Cardiac muscle cell (in vitro differentiated cells and primary cell): ENCODE measurements around the gene ERICH2. TPM values are rescaled to one million over a fixed set of nuclear protein-coding genes. Genes with fewer than 3 reads are reported as not detected.

ENCODE experiments used
- DNase-seq, 2 donors: peaks; one replicate each; pipeline versions ENCODE4 v3.0.0 to v3.0.0-alpha.2; 2010 to 2017; ENCODE audit warnings: low read depth in 1 of 2, low spot score in 1 of 2
- H3K27ac ChIP-seq: fragments of 200-600 bp; sonication (generic); 2 replicates; pipeline ENCODE4 v1.5.1; 2016
- H3K27me3 ChIP-seq: fragments of 200-600 bp; sonication (generic); 2 replicates; pipeline ENCODE4 v1.6.0; 2016; ENCODE audit warnings: control low read depth
- H3K36me3 ChIP-seq: fragments of 200-600 bp; sonication (generic); 2 replicates; pipeline ENCODE4 v1.5.1; 2016; ENCODE audit warnings: control low read depth
- H3K4me1 ChIP-seq: fragments of 200-600 bp; sonication (generic); 2 replicates; pipeline ENCODE4 v1.8.1; 2017; ENCODE audit warnings: low read depth, mild to moderate bottlenecking, mixed run types
- H3K4me3 ChIP-seq: fragments of 200-600 bp; sonication (generic); 2 replicates; pipeline ENCODE4 v1.5.1; 2016; ENCODE audit warnings: mild to moderate bottlenecking
- H3K9me3 ChIP-seq: fragments of 200-600 bp; sonication (generic); 2 replicates; pipeline ENCODE4 v1.5.1; 2017; ENCODE audit warnings: low read depth, mild to moderate bottlenecking, control low read depth
- CTCF ChIP-seq: IDR thresholded peaks from 2 replicates; pipeline ENCODE4 v1.5.1; 2012; ENCODE audit warnings: low read depth, mild to moderate bottlenecking, low read length
- polyA plus RNA-seq: library from polyadenylated mRNA; unstranded; fragments of >200 nt; fragmentation: Nextera tagmentation; extraction: Ambion mirVana; gene quantifications from 2 replicates; pipeline ENCODE4 v1.2.1, GENCODE V29; 2016
- total RNA-seq: library from RNA; depleted of rRNA; stranded (reverse); fragments of >200 nt; gene quantifications from 2 replicates; pipeline ENCODE4 v1.2.3, GENCODE V29; 2016

Gene ERICH2
- total and polyA plus RNA-seq, 2 experiments from 2014 or later, result 1.5 to 6.2 TPM

GRCh38 chr2:170818752-170819470 lies 48.7 kb downstream of the ERICH2 start:
- DNase-seq, result no peak
- peaks cover 100% of the 10 kb centered on the region for H3K27me3 ChIP-seq
- peak overlapping the region; percentile 45 for H3K4me3 ChIP-seq
- no peaks in the 10 kb centered on the region for H3K36me3 ChIP-seq
- H3K27ac ChIP-seq, result no peak overlapping the region
- no peak for TF ChIP-seq CTCF
- H3K9me3 ChIP-seq, result no peaks in the 10 kb centered on the region
- peaks cover 7% of the 10 kb centered on the region for H3K4me1 ChIP-seq

- H3K4me3 ChIP-seq, result no peak overlapping the region
- no peaks in the 10 kb centered on the region for H3K36me3 ChIP-seq
- H3K27ac ChIP-seq, result no peak overlapping the region
- peaks cover 100% of the 10 kb centered on the region for H3K27me3 ChIP-seq
- no peak for DNase-seq
- no peaks in the 10 kb centered on the region for H3K9me3 ChIP-seq
- H3K4me1 ChIP-seq, result peaks cover 7% of the 10 kb centered on the region
- TF ChIP-seq CTCF, result no peak
These were observed 49.8 kb downstream of the ERICH2 start for GRCh38 chr2:170819680-170820664.

- Histone ChIP-seq H3K4me3 (no peak overlapping the region), H3K36me3 (no peaks in the 10 kb centered on the region), H3K4me1 (peaks cover 6% of the 10 kb centered on the region), H3K27me3 (peaks cover 100% of the 10 kb centered on the region), H3K27ac (no peak overlapping the region), H3K9me3 (no peaks in the 10 kb centered on the region)
- no peak for TF ChIP-seq CTCF
- no peak for DNase-seq
These were observed 50.8 kb downstream of the ERICH2 start for GRCh38 chr2:170820757-170821530.

- H3K27me3 ChIP-seq, result peaks cover 99% of the 10 kb centered on the region
- no peak overlapping the region for H3K4me3 ChIP-seq
- no peak for DNase-seq
- no peaks in the 10 kb centered on the region for H3K9me3 ChIP-seq
- no peaks in the 10 kb centered on the region for H3K36me3 ChIP-seq
- H3K4me1 ChIP-seq, result no peaks in the 10 kb centered on the region
- H3K27ac ChIP-seq, result no peak overlapping the region
- TF ChIP-seq CTCF, result no peak
These were observed 51.5 kb downstream of the ERICH2 start for GRCh38 chr2:170821531-170822289.
